ENCODE results near the gene CYTH3. TPM values are rescaled to one million over a fixed set of nuclear protein-coding genes. Genes with fewer than 3 reads are reported as not detected.

The CYTH3 gene
- polyA plus RNA-seq, 2 of the 4 experiments (the other 2 are of a cell fraction) = 18.6 to 24.2 TPM

GRCh38 chr7:6139189-6139996 is 133.0 kb downstream of the CYTH3 start:
- FAIRE-seq = no peak
- WGBS (ENCODE audit: missing lambda C conversion rate) = 92% methylated on average over 17 of the region's 17 CpGs
- CTCF ChIA-PET = interaction anchor here (1.0 to 1.9 kb wide), 7 partner anchors 9 to 282 kb away, joined by 3 to 10 read pairs (median 4); no protein-coding TSS in a partner anchor

DNA sequence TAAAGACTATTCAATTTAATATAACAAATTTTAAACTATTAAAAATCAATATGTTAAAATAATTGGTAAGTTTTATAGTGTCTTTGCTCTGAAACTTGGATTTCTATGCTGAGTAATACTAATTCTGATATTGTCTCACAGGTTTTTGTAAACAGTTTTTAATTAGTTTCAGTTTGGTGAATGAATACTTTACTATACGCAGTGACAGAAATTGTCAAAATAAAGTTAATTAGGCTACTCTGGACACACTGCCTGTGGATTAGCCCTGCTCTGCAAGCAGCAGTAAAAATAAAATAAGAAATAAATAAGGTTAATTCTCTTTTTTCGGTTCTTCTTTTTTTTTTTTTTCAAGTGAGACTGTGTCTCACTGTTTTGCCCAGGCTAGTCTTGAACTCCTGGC is 135.9 kb downstream of the CYTH3 start:
- ATAC-seq (no peak), FAIRE-seq (no peak), DNase-seq (ENCODE audit: low read depth in 1 of 2, low spot score in 1 of 2) (no peak)
- no peak overlapping the region for H3K4me2 ChIP-seq
- ChIA-PET POLR2A (no interaction called here), CTCF (interaction anchor here (0.7 kb wide), 1 partner anchor 12 kb away, joined by 5 read pairs; no protein-coding TSS in a partner anchor)
- H3K9me3 ChIP-seq = peaks cover 6% of the 10 kb centered on the region; the same call in 1 of the 3 replicates
- no peak overlapping the region for H3K27ac ChIP-seq
- H3K4me3 ChIP-seq = no peak overlapping the region
- no peaks in the 10 kb centered on the region for H3K4me1 ChIP-seq
- WGBS (ENCODE audit: missing lambda C conversion rate) = 90% methylated on average over 2 of the region's 2 CpGs
- TF ChIP-seq RCOR1 (IDR thresholded peaks at IDR 0.05; ENCODE audit: low read depth, low read length) (no peak), ZFP36 (IDR thresholded peaks at IDR 0.05; ENCODE audit: borderline replicate concordance, partially characterized antibody) (no peak), CBX8 (IDR thresholded peaks at IDR 0.05) (no peak), RFX5 (IDR thresholded peaks at IDR 0.05) (no peak), HOXA7 (CRISPR knock-in tag; IDR thresholded peaks at IDR 0.05) (no peak), KDM1A (IDR thresholded peaks at IDR 0.05; ENCODE audit: low read depth) (no peak), NPAS2 (CRISPR knock-in tag; IDR thresholded peaks at IDR 0.05; ENCODE audit: borderline replicate concordance) (no peak), FOXS1 (CRISPR knock-in tag; IDR thresholded peaks at IDR 0.05) (no peak), PBX3 (IDR thresholded peaks at IDR 0.05) (no peak), BHLHE40 (IDR thresholded peaks at IDR 0.05; ENCODE audit: low read depth, low read length) (no peak), EP300 (IDR thresholded peaks at IDR 0.05) (no peak), CBX2 (IDR thresholded peaks at IDR 0.05; ENCODE audit: borderline replicate concordance, low read depth) (no peak), FOSL2 (IDR thresholded peaks at IDR 0.05) (no peak), FOSL2 (CRISPR knock-in tag; IDR thresholded peaks at IDR 0.05) (no peak), CHD2 (IDR thresholded peaks at IDR 0.05; ENCODE audit: low read length, partially characterized antibody) (no peak)

More at GRCh38 chr7:6139189-6139996, 133.0 kb downstream of the CYTH3 start:
- Histone ChIP-seq H3K4me3 (no peak overlapping the region), H3K4me2 (no peak overlapping the region), H3K9me3 (no peaks in the 10 kb centered on the region), H3K4me1 (no peaks in the 10 kb centered on the region), H3K27ac (no peak overlapping the region)
- no peak for DNase-seq (ENCODE audit: low read depth in 1 of 2, low spot score in 1 of 2)
- ATAC-seq = no peak
- TF ChIP-seq, protein P1, sequence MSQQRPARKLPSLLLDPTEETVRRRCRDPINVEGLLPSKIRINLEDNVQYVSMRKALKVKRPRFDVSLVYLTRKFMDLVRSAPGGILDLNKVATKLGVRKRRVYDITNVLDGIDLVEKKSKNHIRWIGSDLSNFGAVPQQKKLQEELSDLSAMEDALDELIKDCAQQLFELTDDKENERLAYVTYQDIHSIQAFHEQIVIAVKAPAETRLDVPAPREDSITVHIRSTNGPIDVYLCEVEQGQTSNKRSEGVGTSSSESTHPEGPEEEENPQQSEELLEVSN (IDR thresholded peaks at IDR 0.05; ENCODE audit: borderline replicate concordance, low read depth) = no peak
- TF ChIP-seq PBX3 (IDR thresholded peaks at IDR 0.05) (no peak), RFX5 (IDR thresholded peaks at IDR 0.05) (no peak), KDM5A (IDR thresholded peaks at IDR 0.05) (no peak), RARB (CRISPR knock-in tag; IDR thresholded peaks at IDR 0.05) (no peak), NPAS2 (CRISPR knock-in tag; IDR thresholded peaks at IDR 0.05; ENCODE audit: borderline replicate concordance) (no peak), POLR2A (IDR thresholded peaks at IDR 0.05; ENCODE audit: low read length) (no peak), RAD21 (conservative IDR thresholded peaks at IDR 0.05 in 1 of 2, IDR thresholded peaks at IDR 0.05 in 1 of 2) (no peak)
- POLR2A ChIA-PET = interaction anchor here (0.6 kb wide), 1 partner anchor 115 kb away, joined by 3 read pairs; no protein-coding TSS in a partner anchor

DNA sequence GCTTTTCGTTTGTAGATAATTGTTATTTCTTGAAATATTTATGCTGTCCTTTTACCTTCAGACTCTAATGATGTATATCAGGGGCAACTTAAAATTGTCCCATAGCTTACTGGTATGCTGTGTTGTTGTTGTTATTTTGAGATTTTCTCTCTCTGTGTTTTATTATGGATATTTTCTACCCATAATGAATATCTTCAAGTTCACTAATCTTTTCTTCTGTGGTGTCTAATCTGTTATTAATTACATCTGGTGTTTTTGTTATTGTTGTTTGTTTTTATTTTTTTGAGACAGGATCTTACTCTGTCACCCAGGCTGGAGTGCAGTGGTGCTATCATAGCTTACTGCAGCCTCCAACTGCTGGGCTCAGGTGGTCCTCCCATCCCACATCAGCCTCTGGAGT is 139.2 kb downstream of the CYTH3 start:
- CTCF ChIA-PET = interaction anchor here (2.2 kb wide), 1 partner anchor 10 kb away, joined by 9 read pairs; no protein-coding TSS in a partner anchor
- Histone ChIP-seq H3K27ac (no peak overlapping the region), H3K4me3 (no peak overlapping the region), H3K9me3 (peaks cover 6% of the 10 kb centered on the region; the same call in 1 of the 3 replicates), H3K4me2 (no peak overlapping the region), H3K4me1 (no peaks in the 10 kb centered on the region)
- POLR2A ChIA-PET = no interaction called here
- FAIRE-seq (no peak), ATAC-seq (no peak), DNase-seq (ENCODE audit: low read depth in 1 of 2, low spot score in 1 of 2) (no peak)
- TF ChIP-seq ZFP36 (IDR thresholded peaks at IDR 0.05; ENCODE audit: borderline replicate concordance, partially characterized antibody) = no peak
- no peak for TF ChIP-seq TFCP2L1 (CRISPR knock-in tag; IDR thresholded peaks at IDR 0.05)
- TF ChIP-seq ZSCAN20 (CRISPR knock-in tag; IDR thresholded peaks at IDR 0.05) = no peak
- TF ChIP-seq JUNB (IDR thresholded peaks at IDR 0.05) = no peak
- TF ChIP-seq PHF8 (IDR thresholded peaks at IDR 0.05; ENCODE audit: borderline replicate concordance, low read depth) = no peak
- TF ChIP-seq NPAS2 (CRISPR knock-in tag; IDR thresholded peaks at IDR 0.05; ENCODE audit: borderline replicate concordance) = no peak
- 89% methylated on average over 1 of the region's 1 CpG for WGBS (ENCODE audit: missing lambda C conversion rate)

All from A549 (cell line).